Activated naive CD4-positive, alpha-beta T cell treated with anti-CD3 and anti-CD28 coated beads, Interleukin-2, amount 10 ng/mL, durations not matched to agents 7 days and 5 days (primary cell): ENCODE results near the gene ATF6.

ENCODE experiments used
- CTCF ChIA-PET: fragments of 350-600 bp; sonication (Branson Sonifier 250); formaldehyde crosslinking; loops from one replicate; lab custom pipeline; 2021; ENCODE audit warnings: antibody characterized with exemption; lab: Charles Lee
- DNase-seq: peaks from one replicate; pipeline ENCODE4 v3.0.0-alpha.2; 2020
- H3K27ac Mint-ChIP-seq: one replicate; pipeline ENCODE4 v1.8.0; 2021; ENCODE audit warnings: mild to moderate bottlenecking, moderate library complexity, mixed read lengths
- H3K27me3 Mint-ChIP-seq: one replicate; pipeline ENCODE4 v1.8.0; 2021; ENCODE audit warnings: mild to moderate bottlenecking, mixed read lengths
- H3K36me3 Mint-ChIP-seq: one replicate; pipeline ENCODE4 v1.8.0; 2021; ENCODE audit warnings: mixed read lengths
- H3K4me1 Mint-ChIP-seq: one replicate; pipeline ENCODE4 v1.8.0; 2021; ENCODE audit warnings: mixed read lengths
- H3K4me3 Mint-ChIP-seq: one replicate; pipeline ENCODE4 v1.8.0; 2021; ENCODE audit warnings: mild to moderate bottlenecking, moderate library complexity, mixed read lengths
- H3K9me3 Mint-ChIP-seq: one replicate; pipeline ENCODE4 v1.8.0; 2021; ENCODE audit warnings: mixed read lengths

Gene ATF6

GRCh38 chr1:161981735-161982506, 215.8 kb downstream of the ATF6 start:
- H3K4me3 Mint-ChIP-seq, result no peak overlapping the region
- no peaks in the 10 kb centered on the region for H3K36me3 Mint-ChIP-seq
- no peak overlapping the region for H3K27ac Mint-ChIP-seq
- H3K27me3 Mint-ChIP-seq, result no peaks in the 10 kb centered on the region
- DNase-seq, result no peak
- H3K9me3 Mint-ChIP-seq, result no peaks in the 10 kb centered on the region
- H3K4me1 Mint-ChIP-seq, result no peaks in the 10 kb centered on the region
- CTCF ChIA-PET, result no interaction called here

- Mint-ChIP-seq H3K27me3 (no peaks in the 10 kb centered on the region), H3K36me3 (no peaks in the 10 kb centered on the region), H3K9me3 (peaks cover 5% of the 10 kb centered on the region), H3K4me1 (no peaks in the 10 kb centered on the region), H3K27ac (no peak overlapping the region), H3K4me3 (no peak overlapping the region)
- no peak for DNase-seq
- CTCF ChIA-PET, result no interaction called here
These were observed 216.4 kb downstream of the ATF6 start for GRCh38 chr1:161982507-161982895.

DNA sequence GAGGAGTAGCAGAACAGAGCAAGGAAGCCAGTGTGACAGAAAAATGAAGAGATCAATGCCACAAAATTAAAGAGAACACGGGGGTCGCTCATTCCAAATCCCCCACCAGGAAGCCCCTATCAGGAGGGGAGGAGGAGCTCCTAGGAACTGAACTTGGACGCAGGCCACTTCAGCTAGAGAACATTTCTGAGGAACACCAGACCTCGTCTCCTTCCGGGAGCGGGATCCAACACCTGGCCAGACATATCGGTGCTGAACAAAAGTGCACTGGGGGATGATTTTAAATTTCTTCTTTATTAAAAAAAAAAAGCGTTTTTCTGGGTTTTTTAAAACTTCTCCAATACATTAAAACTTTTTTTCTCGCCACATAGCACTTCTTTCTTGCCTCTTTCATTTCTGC, 216.8 kb downstream of the ATF6 start:
- Mint-ChIP-seq H3K4me3 (no peak overlapping the region), H3K27ac (no peak overlapping the region), H3K27me3 (no peaks in the 10 kb centered on the region), H3K36me3 (no peaks in the 10 kb centered on the region), H3K9me3 (peaks cover 7% of the 10 kb centered on the region), H3K4me1 (no peaks in the 10 kb centered on the region)
- DNase-seq, result no peak
- CTCF ChIA-PET, result no interaction called here

DNA sequence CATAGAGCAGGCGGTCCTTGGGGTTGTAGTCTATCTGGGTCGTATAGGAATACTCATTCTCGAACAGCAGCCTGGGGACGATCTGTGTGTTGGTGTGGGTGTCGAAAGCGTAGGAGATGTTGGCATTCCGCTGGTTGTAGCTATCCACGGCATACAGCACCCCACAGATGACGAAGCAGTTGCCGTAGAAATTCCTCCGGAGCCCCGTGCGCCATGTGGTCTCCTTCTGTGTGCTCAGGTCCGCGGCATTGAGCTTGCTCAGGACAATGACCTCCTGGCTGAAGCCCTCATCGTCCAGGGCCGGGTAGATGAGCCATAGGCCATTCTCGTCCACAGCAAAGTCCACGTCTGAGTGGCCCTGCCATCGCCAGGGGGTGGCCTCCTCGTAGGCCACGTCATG, 217.6 kb downstream of the ATF6 start:
- Mint-ChIP-seq H3K27ac (no peak overlapping the region), H3K4me3 (no peak overlapping the region), H3K27me3 (peaks cover 4% of the 10 kb centered on the region), H3K4me1 (no peaks in the 10 kb centered on the region), H3K36me3 (no peaks in the 10 kb centered on the region), H3K9me3 (peaks cover 7% of the 10 kb centered on the region)
- DNase-seq, result no peak
- CTCF ChIA-PET, result no interaction called here

DNA sequence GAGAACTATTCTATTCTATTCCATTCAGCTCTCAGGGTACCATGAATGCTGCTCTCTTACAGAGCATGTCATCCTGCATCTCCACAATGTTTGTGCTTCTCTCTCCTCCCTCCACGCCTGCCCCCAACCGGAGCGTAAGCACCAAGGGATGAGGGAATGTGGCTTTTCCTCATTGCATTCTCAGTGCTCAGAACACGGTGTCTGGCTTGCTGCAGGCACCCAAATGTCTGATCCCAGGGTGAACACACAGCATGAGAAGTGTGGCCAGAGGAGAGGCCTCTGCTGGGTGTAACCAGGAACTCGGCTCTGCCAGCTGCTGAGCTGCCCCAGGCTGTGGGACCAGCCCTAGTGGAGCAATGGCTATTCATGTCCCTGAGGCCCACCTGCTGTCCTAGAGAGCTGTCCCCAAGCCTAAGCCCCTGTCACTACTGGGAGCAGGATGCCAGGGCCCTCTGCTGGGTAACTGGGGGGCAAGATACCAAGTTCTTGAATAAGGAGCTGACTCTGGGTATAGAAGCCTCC, 219.2 kb downstream of the ATF6 start:
- Mint-ChIP-seq H3K27ac (no peak overlapping the region), H3K36me3 (no peaks in the 10 kb centered on the region), H3K4me1 (no peaks in the 10 kb centered on the region), H3K9me3 (peaks cover 7% of the 10 kb centered on the region), H3K4me3 (no peak overlapping the region), H3K27me3 (peaks cover 4% of the 10 kb centered on the region)
- CTCF ChIA-PET, result no interaction called here
- no peak for DNase-seq

GRCh38 chr1:161986328-161986727, 220.2 kb downstream of the ATF6 start:
- no peaks in the 10 kb centered on the region for H3K36me3 Mint-ChIP-seq
- H3K27me3 Mint-ChIP-seq, result peaks cover 4% of the 10 kb centered on the region
- no peak overlapping the region for H3K27ac Mint-ChIP-seq
- H3K9me3 Mint-ChIP-seq, result peaks cover 7% of the 10 kb centered on the region
- H3K4me3 Mint-ChIP-seq, result no peak overlapping the region
- CTCF ChIA-PET, result no interaction called here
- DNase-seq, result no peak
- H3K4me1 Mint-ChIP-seq, result no peaks in the 10 kb centered on the region

DNA sequence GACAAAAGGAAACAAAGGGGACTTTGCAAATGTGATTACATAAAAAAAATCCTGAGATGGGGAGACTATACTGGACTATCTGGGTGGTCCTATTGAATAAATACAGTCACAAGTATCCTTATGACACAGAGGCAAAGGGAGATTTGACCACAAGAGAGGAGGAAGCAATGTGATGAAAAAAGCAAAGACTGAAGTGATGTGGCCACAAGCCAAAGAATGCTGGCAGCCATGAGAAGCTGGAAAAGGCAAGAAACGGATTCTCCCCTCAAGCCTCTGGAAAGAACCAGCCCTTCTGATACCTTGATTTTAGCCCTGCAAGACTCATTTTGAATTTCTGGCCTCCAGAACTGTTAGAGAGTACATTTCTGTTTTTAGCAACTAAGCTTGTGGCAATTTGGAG, 221.2 kb downstream of the ATF6 start:
- Mint-ChIP-seq H3K27me3 (peaks cover 4% of the 10 kb centered on the region), H3K36me3 (no peaks in the 10 kb centered on the region), H3K27ac (no peak overlapping the region), H3K4me1 (no peaks in the 10 kb centered on the region), H3K4me3 (no peak overlapping the region), H3K9me3 (peaks cover 7% of the 10 kb centered on the region)
- DNase-seq, result no peak
- CTCF ChIA-PET, result no interaction called here

DNA sequence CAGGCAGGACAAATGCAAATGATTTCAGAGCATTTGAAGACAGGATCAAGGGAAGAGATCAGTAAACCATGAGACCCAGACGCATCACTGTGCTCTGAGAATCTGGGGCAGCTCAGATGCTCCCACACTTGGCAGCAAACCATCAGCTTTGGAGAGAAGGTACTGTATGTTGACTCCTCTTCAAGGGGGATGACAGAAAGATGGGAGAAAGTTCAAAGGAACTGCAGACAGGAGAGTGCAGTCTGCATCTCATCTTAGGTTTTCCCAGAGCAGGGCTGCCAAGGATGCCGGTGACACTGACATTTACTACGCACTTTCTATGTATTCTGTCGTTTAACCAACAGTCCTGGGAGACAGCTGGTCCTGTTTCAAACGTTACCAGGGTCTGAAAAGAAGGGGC, 221.8 kb downstream of the ATF6 start:
- Mint-ChIP-seq H3K36me3 (no peaks in the 10 kb centered on the region), H3K27me3 (peaks cover 4% of the 10 kb centered on the region), H3K27ac (no peak overlapping the region), H3K4me3 (no peak overlapping the region), H3K4me1 (no peaks in the 10 kb centered on the region), H3K9me3 (peaks cover 7% of the 10 kb centered on the region)
- CTCF ChIA-PET, result interaction anchor here (1.0 kb wide), 1 partner anchor 9 kb away, joined by 3 read pairs; no protein-coding TSS in a partner anchor
- DNase-seq, result no peak

DNA sequence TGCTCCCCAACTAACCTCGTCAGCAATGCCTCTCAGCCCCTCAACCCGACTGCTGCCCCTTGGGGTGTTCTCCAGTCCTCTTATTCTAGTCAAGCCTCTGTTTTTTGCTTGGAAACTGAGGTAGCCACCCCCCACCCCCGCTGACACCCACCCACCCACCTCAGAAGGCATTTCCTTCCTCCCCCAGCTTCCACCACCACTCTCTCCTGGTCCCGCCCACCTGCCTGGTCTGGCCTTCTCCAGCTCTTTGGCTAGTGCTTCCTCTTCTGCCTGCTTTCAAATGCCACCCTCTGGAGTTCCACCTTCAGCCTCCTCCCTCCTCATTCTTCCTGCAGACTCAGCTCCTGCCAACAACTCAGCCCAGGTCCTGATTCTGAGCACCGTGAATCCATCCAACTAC, 222.3 kb downstream of the ATF6 start:
- Mint-ChIP-seq H3K4me3 (no peak overlapping the region), H3K36me3 (no peaks in the 10 kb centered on the region), H3K27ac (no peak overlapping the region), H3K4me1 (no peaks in the 10 kb centered on the region), H3K27me3 (peaks cover 4% of the 10 kb centered on the region), H3K9me3 (peaks cover 7% of the 10 kb centered on the region)
- DNase-seq, result no peak
- CTCF ChIA-PET, result interaction anchor here (1.0 kb wide), 1 partner anchor 8 kb away, joined by 3 read pairs; no protein-coding TSS in a partner anchor

DNA sequence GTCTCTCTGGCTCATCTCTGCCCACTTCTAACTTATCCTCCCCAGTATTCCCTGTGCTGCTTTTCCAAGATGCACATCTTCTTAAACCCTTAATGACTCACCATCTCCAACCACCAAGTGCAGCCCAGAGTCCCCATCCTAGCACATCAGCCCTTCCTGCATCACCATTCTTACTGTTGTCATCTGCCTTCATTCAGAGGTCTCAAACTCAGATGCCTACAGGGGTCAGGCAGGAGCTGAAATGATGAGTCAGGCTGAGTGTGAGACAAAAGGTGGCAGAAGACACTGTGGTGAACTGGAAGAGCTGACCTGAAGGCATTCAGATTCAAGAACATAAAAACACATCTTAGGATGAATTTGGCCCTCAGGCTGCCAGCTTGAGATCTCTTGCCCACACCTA, 223.0 kb downstream of the ATF6 start:
- H3K4me3 Mint-ChIP-seq, result no peak overlapping the region
- H3K4me1 Mint-ChIP-seq, result no peaks in the 10 kb centered on the region
- CTCF ChIA-PET, result no interaction called here
- DNase-seq, result no peak
- H3K36me3 Mint-ChIP-seq, result no peaks in the 10 kb centered on the region
- peaks cover 4% of the 10 kb centered on the region for H3K27me3 Mint-ChIP-seq
- peaks cover 7% of the 10 kb centered on the region for H3K9me3 Mint-ChIP-seq
- H3K27ac Mint-ChIP-seq, result no peak overlapping the region

GRCh38 chr1:161989786-161990185, 223.7 kb downstream of the ATF6 start:
- Mint-ChIP-seq H3K27ac (no peak overlapping the region), H3K4me1 (no peaks in the 10 kb centered on the region)

DNA sequence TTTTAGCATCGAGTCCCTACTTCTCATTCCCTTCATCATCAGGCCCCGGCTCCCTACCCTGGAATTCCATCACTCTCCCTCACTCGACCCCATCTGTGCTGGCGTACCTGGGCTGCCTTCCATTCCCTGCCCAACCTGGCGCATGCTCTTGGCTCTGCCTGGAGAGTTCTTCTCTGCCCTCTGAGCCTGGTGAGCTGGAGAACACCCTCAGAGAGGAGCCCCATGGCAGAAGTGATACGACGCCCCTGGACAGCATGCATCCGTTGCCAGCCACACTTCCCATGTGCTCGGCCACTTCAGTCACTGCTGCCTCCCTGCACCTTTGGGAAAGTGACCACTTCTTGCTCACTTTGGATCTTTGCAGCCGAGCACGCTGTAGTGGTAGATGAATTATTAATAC, 227.5 kb downstream of the ATF6 start:
- peaks cover 2% of the 10 kb centered on the region for H3K27me3 Mint-ChIP-seq
- no peaks in the 10 kb centered on the region for H3K36me3 Mint-ChIP-seq
- H3K4me1 Mint-ChIP-seq, result no peaks in the 10 kb centered on the region
- no peaks in the 10 kb centered on the region for H3K9me3 Mint-ChIP-seq
- H3K27ac Mint-ChIP-seq, result no peak overlapping the region
- CTCF ChIA-PET, result interaction anchor here (3.5 kb wide), 1 partner anchor 201 kb away, joined by 11 read pairs; no protein-coding TSS in a partner anchor
- H3K4me3 Mint-ChIP-seq, result no peak overlapping the region
- DNase-seq, result no peak

More at GRCh38 chr1:161989786-161990185, 223.7 kb downstream of the ATF6 start:
- H3K36me3 Mint-ChIP-seq, result no peaks in the 10 kb centered on the region
- peaks cover 7% of the 10 kb centered on the region for H3K9me3 Mint-ChIP-seq
- CTCF ChIA-PET, result no interaction called here
- H3K27me3 Mint-ChIP-seq, result peaks cover 4% of the 10 kb centered on the region
- DNase-seq, result no peak
- H3K4me3 Mint-ChIP-seq, result no peak overlapping the region

- DNase-seq, result no peak
- no peak overlapping the region for H3K27ac Mint-ChIP-seq
- no peaks in the 10 kb centered on the region for H3K36me3 Mint-ChIP-seq
- CTCF ChIA-PET, result interaction anchor here (3.5 kb wide), 1 partner anchor 202 kb away, joined by 11 read pairs; no protein-coding TSS in a partner anchor
- H3K4me1 Mint-ChIP-seq, result no peaks in the 10 kb centered on the region
- no peaks in the 10 kb centered on the region for H3K9me3 Mint-ChIP-seq
- H3K4me3 Mint-ChIP-seq, result no peak overlapping the region
- no peaks in the 10 kb centered on the region for H3K27me3 Mint-ChIP-seq
These were observed 228.1 kb downstream of the ATF6 start for GRCh38 chr1:161994175-161994668.

DNA sequence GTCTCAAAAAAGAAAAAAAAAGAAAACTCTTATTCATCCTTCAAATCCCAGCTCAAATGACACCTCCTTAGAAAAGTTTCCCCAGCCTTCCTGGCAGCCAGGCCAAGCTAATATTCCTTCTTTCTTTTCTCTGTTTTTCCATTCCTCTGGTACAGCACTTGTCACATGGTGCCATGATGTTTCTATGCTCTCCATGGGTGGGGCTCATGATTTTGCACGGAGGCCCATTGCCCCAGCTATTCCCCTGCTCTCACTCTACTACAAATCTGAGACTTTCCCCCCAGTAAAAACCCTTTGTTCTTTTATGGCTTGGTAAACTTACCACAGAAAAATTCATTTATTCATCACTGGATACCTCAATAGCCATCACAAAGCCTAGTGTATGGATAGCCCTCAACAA, 231.0 kb downstream of the ATF6 start:
- no peaks in the 10 kb centered on the region for H3K9me3 Mint-ChIP-seq
- CTCF ChIA-PET, result interaction anchor here (1.4 kb wide), 1 partner anchor 9 kb away, joined by 3 read pairs; no protein-coding TSS in a partner anchor
- H3K36me3 Mint-ChIP-seq, result no peaks in the 10 kb centered on the region
- H3K27ac Mint-ChIP-seq, result no peak overlapping the region
- no peaks in the 10 kb centered on the region for H3K27me3 Mint-ChIP-seq
- no peak for DNase-seq
- no peak overlapping the region for H3K4me3 Mint-ChIP-seq
- no peaks in the 10 kb centered on the region for H3K4me1 Mint-ChIP-seq

GRCh38 chr1:161998811-161999210, 232.7 kb downstream of the ATF6 start:
- H3K9me3 Mint-ChIP-seq, result no peaks in the 10 kb centered on the region
- H3K4me1 Mint-ChIP-seq, result no peaks in the 10 kb centered on the region
- no peaks in the 10 kb centered on the region for H3K36me3 Mint-ChIP-seq
- CTCF ChIA-PET, result interaction anchor here (0.8 kb wide), 1 partner anchor 216 kb away, joined by 3 read pairs; no protein-coding TSS in a partner anchor
- H3K27me3 Mint-ChIP-seq, result peaks cover 9% of the 10 kb centered on the region
- DNase-seq, result no peak
- H3K4me3 Mint-ChIP-seq, result no peak overlapping the region
- H3K27ac Mint-ChIP-seq, result no peak overlapping the region
